GM18868 (cell line): Measurements from ENCODE around the gene DTNBP1.

Source experiments
- ATAC-seq: cut with Tn5 transposase; IDR thresholded peaks from one replicate; pipeline ENCODE4 v1.9.1; 2021; ENCODE audit warnings: mild to moderate bottlenecking, moderate library complexity; ENCODE audit not compliant: unreplicated experiment

The DTNBP1 gene

GRCh38 chr6:15662326-15663129 lies at the start of gene DTNBP1:
Gene DTNBP1, minus strand, starts transcription at chr6:15663028. Its CDS starts 159 bp downstream, at chr6:15662869.
- peak; percentile 63 for ATAC-seq

- no peak for ATAC-seq
Observed at GRCh38 chr6:15709651-15710269, 46.9 kb upstream of the DTNBP1 start.

- ATAC-seq, result no peak
Observed at GRCh38 chr6:15708231-15708630, 45.4 kb upstream of the DTNBP1 start.

GRCh38 chr6:15705981-15706380 lies 43.2 kb upstream of the DTNBP1 start:
- no peak for ATAC-seq

GRCh38 chr6:15698471-15698870 lies 35.6 kb upstream of the DTNBP1 start:
- no peak for ATAC-seq

GRCh38 chr6:15697895-15698294 lies 35.1 kb upstream of the DTNBP1 start:
- no peak for ATAC-seq

- ATAC-seq, result peak; percentile 77
Observed at GRCh38 chr6:15691250-15691869, 28.5 kb upstream of the DTNBP1 start.

GRCh38 chr6:15690510-15690909 lies 27.7 kb upstream of the DTNBP1 start:
- ATAC-seq, result no peak

GRCh38 chr6:15689586-15690482 lies 27.0 kb upstream of the DTNBP1 start:
- ATAC-seq, result no peak

- no peak for ATAC-seq
Observed at GRCh38 chr6:15685619-15686018, 22.8 kb upstream of the DTNBP1 start.

GRCh38 chr6:15682965-15683822 lies 20.4 kb upstream of the DTNBP1 start:
- ATAC-seq, result no peak

- ATAC-seq, result no peak
Observed at GRCh38 chr6:15681946-15682345, 19.1 kb upstream of the DTNBP1 start.

- ATAC-seq, result no peak
Observed at GRCh38 chr6:15678514-15678913, 15.7 kb upstream of the DTNBP1 start.

GRCh38 chr6:15677822-15678221 lies 15.0 kb upstream of the DTNBP1 start:
- no peak for ATAC-seq

- no peak for ATAC-seq
Observed at GRCh38 chr6:15675536-15676220, 12.8 kb upstream of the DTNBP1 start.

- no peak for ATAC-seq
Observed at GRCh38 chr6:15674690-15675386, 12.0 kb upstream of the DTNBP1 start.

GRCh38 chr6:15673666-15674065 lies 10.8 kb upstream of the DTNBP1 start:
- ATAC-seq, result no peak

GRCh38 chr6:15672818-15673217 lies 10.0 kb upstream of the DTNBP1 start:
- ATAC-seq, result no peak

GRCh38 chr6:15672291-15672690 lies 9.5 kb upstream of the DTNBP1 start:
- ATAC-seq, result no peak
